Endodermal cell (in vitro differentiated cells): Measurements from ENCODE around the gene CDC123. TPM values are rescaled to one million over a fixed set of nuclear protein-coding genes. Genes with fewer than 3 reads are reported as not detected.

ENCODE experiments used
- DNase-seq: peaks from one replicate; pipeline ENCODE4 v3.0.0-alpha.2; 2017
- H3K27ac ChIP-seq: 2 replicates; pipeline ENCODE4 v1.5.1; 2013; ENCODE audit warnings: mild to moderate bottlenecking, low read depth, low read length, moderate library complexity
- H3K27me3 ChIP-seq: 2 replicates; pipeline ENCODE4 v1.6.1; 2013; ENCODE audit warnings: mild to moderate bottlenecking, low read length, moderate library complexity; ENCODE audit not compliant: insufficient read depth, control insufficient read depth, poor library complexity, severe bottlenecking
- H3K36me3 ChIP-seq: 2 replicates; pipeline ENCODE4 v1.7.0; 2013; ENCODE audit warnings: mild to moderate bottlenecking, low read length, moderate library complexity; ENCODE audit not compliant: control insufficient read depth, insufficient read depth
- H3K4me1 ChIP-seq: one replicate; pipeline ENCODE4 v1.7.0; 2013; ENCODE audit warnings: low read length; ENCODE audit not compliant: control insufficient read depth, insufficient read depth
- H3K4me3 ChIP-seq: 2 replicates; pipeline ENCODE4 v1.5.1; 2013; ENCODE audit warnings: mild to moderate bottlenecking, low read length, moderate library complexity
- H3K9ac ChIP-seq: 2 replicates; pipeline ENCODE4 v1.6.1; 2013; ENCODE audit warnings: mild to moderate bottlenecking, low read length, moderate library complexity; ENCODE audit not compliant: poor library complexity, severe bottlenecking; ENCODE audit errors: extremely low read depth
- H3K9me3 ChIP-seq: 2 replicates; pipeline ENCODE4 v1.6.1; 2013; ENCODE audit warnings: mild to moderate bottlenecking, low read length, moderate library complexity; ENCODE audit not compliant: control insufficient read depth
- H3K27ac Mint-ChIP-seq: 2 replicates; pipeline ENCODE4 v1.8.0; 2020; ENCODE audit warnings: mixed read lengths
- H3K27me3 Mint-ChIP-seq: 2 replicates; pipeline ENCODE4 v1.8.0; 2021; ENCODE audit warnings: mild to moderate bottlenecking, mixed read lengths; ENCODE audit not compliant: insufficient read depth
- H3K36me3 Mint-ChIP-seq: 2 replicates; pipeline ENCODE4 v1.8.0; 2020; ENCODE audit warnings: low read depth, mixed read lengths
- H3K4me1 Mint-ChIP-seq: 2 replicates; pipeline ENCODE4 v1.8.0; 2020; ENCODE audit warnings: mixed read lengths
- H3K4me3 Mint-ChIP-seq: 2 replicates; pipeline ENCODE4 v1.8.0; 2020; ENCODE audit warnings: mild to moderate bottlenecking, moderate library complexity, mixed read lengths
- H3K9me3 Mint-ChIP-seq: 2 replicates; pipeline ENCODE4 v1.8.0; 2020; ENCODE audit warnings: mild to moderate bottlenecking, mixed read lengths
- CTCF ChIP-seq: fragments of 200-600 bp; sonication (generic); conservative IDR thresholded peaks from 2 replicates; pipeline ENCODE4 v1.5.0; 2021; ENCODE audit warnings: antibody characterized with exemption, mild to moderate bottlenecking
- WGBS, 2 experiments: methylation state at CpG; one replicate each; pipeline versions ENCODE4 v1.1.5 to v1.1.7; 2013; ENCODE audit warnings: missing lambda C conversion rate in 2 of 2, mixed read lengths in 1 of 2; ENCODE audit not compliant: insufficient coverage in 1 of 2, insufficient read length in 1 of 2; 5-methylcytosine and 5-hydroxymethylcytosine counted together
- total RNA-seq, 2 donors: library from RNA; stranded (reverse); fragmentation: NEBNext Ultra II Directional in 1 of 2; extraction: Animal tissue kit (Norgen Biotek cat#: 25700) in 1 of 2; gene quantifications; 2 replicates in 1 of 2; 3 replicates in 1 of 2; pipeline ENCODE4 v1.2.1, GENCODE V29; 2021

CDC123 gene
- total RNA-seq, 2 donors from 2014 or later, result 104 to 123 TPM

DNA sequence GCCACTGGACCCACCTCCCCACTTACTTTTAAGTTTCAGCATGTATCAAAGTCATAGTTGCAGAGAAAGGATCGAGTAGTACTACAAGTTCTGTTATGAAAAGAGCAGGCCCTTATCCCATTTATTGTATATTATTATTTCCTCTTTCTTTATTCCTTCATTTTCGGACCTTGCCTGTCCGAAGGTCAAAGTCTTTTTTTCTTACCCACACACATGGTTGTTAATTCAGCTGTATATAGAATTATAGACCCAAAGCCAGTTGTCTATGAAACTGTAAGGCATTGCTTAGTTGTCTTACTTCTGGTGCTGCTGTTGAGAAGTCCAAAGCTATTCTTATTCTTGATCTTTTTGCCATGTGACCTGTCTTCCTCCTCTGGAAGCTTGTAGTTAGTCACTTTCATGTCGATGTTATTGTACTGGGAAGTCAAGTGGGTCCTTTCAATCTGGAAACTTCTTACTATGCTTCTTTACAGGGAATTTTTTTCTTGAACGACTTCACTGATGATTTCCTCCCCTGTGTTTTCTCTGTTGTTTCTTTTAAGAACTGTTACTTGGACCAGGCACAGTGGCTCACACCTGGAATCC, 8.6 kb upstream of the CDC123 start:
- H3K9me3 Mint-ChIP-seq, result no peaks in the 10 kb centered on the region
- no peaks in the 10 kb centered on the region for H3K9me3 ChIP-seq
- H3K9ac ChIP-seq, result no peak overlapping the region
- WGBS, 2 experiments, result 83 to 86% methylated on average over 1 to 5 of the region's 5 CpGs
- H3K27me3 ChIP-seq, result no peaks in the 10 kb centered on the region
- H3K27ac ChIP-seq, result no peak overlapping the region
- no peak for DNase-seq
- peaks cover 59% of the 10 kb centered on the region for H3K36me3 Mint-ChIP-seq
- no peak overlapping the region for H3K4me3 ChIP-seq
- no peaks in the 10 kb centered on the region for H3K4me1 Mint-ChIP-seq
- TF ChIP-seq CTCF, result no peak
- H3K4me3 Mint-ChIP-seq, result no peak overlapping the region
- no peaks in the 10 kb centered on the region for H3K4me1 ChIP-seq
- H3K27me3 Mint-ChIP-seq, result no peaks in the 10 kb centered on the region
- H3K27ac Mint-ChIP-seq, result no peak overlapping the region
- H3K36me3 ChIP-seq, result peaks cover 56% of the 10 kb centered on the region

DNA sequence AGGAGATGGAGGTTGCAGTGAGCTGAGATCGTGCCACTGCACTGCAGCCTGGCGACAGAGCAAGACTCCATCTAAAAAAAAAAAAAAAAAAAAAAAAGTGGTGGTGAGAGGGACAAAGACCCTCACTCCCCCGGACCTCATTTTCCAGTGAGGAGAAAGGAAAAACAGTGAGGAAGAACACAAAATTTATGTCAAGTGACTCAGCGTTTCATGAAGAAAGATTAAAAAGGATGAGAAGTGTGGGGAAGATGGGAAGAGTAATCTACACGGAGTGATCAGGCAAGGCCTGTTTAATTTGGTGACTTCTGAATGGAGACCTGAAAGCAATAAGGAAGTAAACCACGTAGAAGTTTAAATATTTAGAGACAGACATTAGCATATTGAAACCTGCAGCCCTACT, 7.3 kb upstream of the CDC123 start:
- 95 to 96% methylated on average over 4 to 6 of the region's 6 CpGs for WGBS, 2 experiments
- Histone ChIP-seq H3K27ac (no peak overlapping the region), H3K27me3 (no peaks in the 10 kb centered on the region), H3K9me3 (no peaks in the 10 kb centered on the region), H3K36me3 (peaks cover 50% of the 10 kb centered on the region), H3K4me1 (no peaks in the 10 kb centered on the region), H3K4me3 (no peak overlapping the region), H3K9ac (no peak overlapping the region)
- Mint-ChIP-seq H3K27ac (peak overlapping the region; percentile 47), H3K36me3 (peaks cover 56% of the 10 kb centered on the region), H3K4me3 (no peak overlapping the region), H3K27me3 (no peaks in the 10 kb centered on the region), H3K9me3 (no peaks in the 10 kb centered on the region), H3K4me1 (no peaks in the 10 kb centered on the region)
- DNase-seq, result no peak
- no peak for TF ChIP-seq CTCF

DNA sequence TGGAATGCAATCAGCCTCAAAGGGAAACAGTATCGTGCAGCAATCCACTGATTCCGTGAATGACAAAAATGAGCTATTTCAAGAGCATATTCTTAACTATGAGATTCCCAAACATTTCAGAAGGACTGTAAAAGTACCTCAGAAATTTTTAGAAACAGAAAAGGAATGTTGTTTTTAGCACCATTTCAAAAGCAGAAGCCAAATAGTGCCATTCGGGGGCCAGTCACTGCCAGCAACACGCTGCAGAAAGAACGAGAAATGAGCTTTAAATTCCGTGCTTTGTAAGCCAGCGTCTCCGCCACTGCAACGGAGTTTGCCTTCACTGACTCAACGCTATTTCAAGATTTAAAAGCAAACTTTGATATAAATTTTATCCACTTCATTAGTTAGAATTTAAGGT, 6.6 kb upstream of the CDC123 start:
- no peaks in the 10 kb centered on the region for H3K27me3 Mint-ChIP-seq
- peaks cover 55% of the 10 kb centered on the region for H3K36me3 Mint-ChIP-seq
- H3K9ac ChIP-seq, result no peak overlapping the region
- peaks cover 43% of the 10 kb centered on the region for H3K36me3 ChIP-seq
- no peak for DNase-seq
- H3K4me3 Mint-ChIP-seq, result no peak overlapping the region
- TF ChIP-seq CTCF, result no peak
- H3K9me3 ChIP-seq, result no peaks in the 10 kb centered on the region
- H3K27ac ChIP-seq, result no peak overlapping the region
- H3K27ac Mint-ChIP-seq, result no peak overlapping the region
- no peak overlapping the region for H3K4me3 ChIP-seq
- no peaks in the 10 kb centered on the region for H3K9me3 Mint-ChIP-seq
- no peaks in the 10 kb centered on the region for H3K27me3 ChIP-seq
- 95 to 98% methylated on average over 9 to 10 of the region's 10 CpGs for WGBS, 2 experiments
- H3K4me1 Mint-ChIP-seq, result peaks cover 4% of the 10 kb centered on the region
- no peaks in the 10 kb centered on the region for H3K4me1 ChIP-seq
